Activated T-cell treated with anti-CD3 and anti-CD28 coated beads, Interleukin-2, amount 50 U/mL, for 4 hours (primary cell): Measurements from ENCODE around the gene RNF135. TPM values are rescaled to one million over a fixed set of nuclear protein-coding genes. Genes with fewer than 3 reads are reported as not detected.
"Not testable (repeated sequence)": the region's sequence is repeated elsewhere in the genome, so short reads cannot be mapped to it uniquely, and the experiment has no call there.

Source experiments
- ATAC-seq, 2 donors: fragments of 200-7000 bp; cut with Tn5 transposase; one replicate each; pipeline ENCODE4 v1.10.0; 2021
- DNase-seq: peaks from one replicate; pipeline ENCODE4 v3.0.0-alpha.2; 2020
- H3K27me3 Mint-ChIP-seq: one replicate; pipeline ENCODE4 v1.8.0; 2021; ENCODE audit warnings: low read depth, mixed read lengths
- H3K36me3 Mint-ChIP-seq: one replicate; pipeline ENCODE4 v1.8.0; 2022; ENCODE audit warnings: mixed read lengths; ENCODE audit not compliant: insufficient read depth
- H3K4me1 Mint-ChIP-seq: one replicate; pipeline ENCODE4 v1.8.0; 2021; ENCODE audit warnings: low read depth, mixed read lengths
- H3K4me3 Mint-ChIP-seq: one replicate; pipeline ENCODE4 v1.8.0; 2021; ENCODE audit warnings: mild to moderate bottlenecking, moderate library complexity, mixed read lengths
- H3K9me3 Mint-ChIP-seq: one replicate; pipeline ENCODE4 v1.8.0; 2021; ENCODE audit warnings: mixed read lengths
- total RNA-seq, 3 donors: library from RNA; stranded (reverse); gene quantifications; one replicate each; pipeline ENCODE4 v1.2.1, GENCODE V29; 2021

Gene RNF135
- 1 to 10 TPM; 4.2 to 4.8 (median 4.7) TPM for total RNA-seq

GRCh38 chr17:30970831-30971567, at the start of gene RNF135:
RNF135 (plus strand) TSS chr17:30971039; CDS start chr17:30971074, 35 bp downstream.
- Mint-ChIP-seq H3K4me1 (peaks cover 32% of the 10 kb centered on the region), H3K4me3 (peak within 1 kb of the TSS; percentile 95), H3K9me3 (no peaks in the 10 kb centered on the region), H3K27me3 (peaks cover 2% of the 10 kb centered on the region), H3K36me3 (peaks cover 3% of the 10 kb centered on the region)
- DNase-seq = peak; percentile 42
- peak; percentile 89 for ATAC-seq

- peaks cover 13% of the 10 kb centered on the region for H3K4me1 Mint-ChIP-seq
- H3K36me3 Mint-ChIP-seq = no peaks in the 10 kb centered on the region
- H3K9me3 Mint-ChIP-seq = no peaks in the 10 kb centered on the region
- peaks cover 45% of the 10 kb centered on the region for H3K27me3 Mint-ChIP-seq
- DNase-seq (no peak), ATAC-seq (peak; percentile 41 to 45)
- H3K4me3 Mint-ChIP-seq = peak within 1 kb of the TSS; percentile 70
These were observed 49.2 kb upstream of the RNF135 start, which contains the start of gene ADAP2 for GRCh38 chr17:30921544-30922196. ADAP2 (plus strand) TSS chr17:30921945; CDS start chr17:30922015, 70 bp downstream.

- peak overlapping the region; percentile 70 for H3K4me3 Mint-ChIP-seq
- H3K4me1 Mint-ChIP-seq = peaks cover 13% of the 10 kb centered on the region
- no peaks in the 10 kb centered on the region for H3K9me3 Mint-ChIP-seq
- peak; percentile 30 to 54 for ATAC-seq
- peaks cover 50% of the 10 kb centered on the region for H3K27me3 Mint-ChIP-seq
- DNase-seq = no peak
- no peaks in the 10 kb centered on the region for H3K36me3 Mint-ChIP-seq
These were observed 48.4 kb upstream of the RNF135 start for GRCh38 chr17:30922235-30923030.

GRCh38 chr17:30924341-30924740, 46.5 kb upstream of the RNF135 start:
- Mint-ChIP-seq H3K9me3 (no peaks in the 10 kb centered on the region), H3K36me3 (no peaks in the 10 kb centered on the region), H3K27me3 (peaks cover 48% of the 10 kb centered on the region), H3K4me1 (peaks cover 13% of the 10 kb centered on the region), H3K4me3 (no peak overlapping the region)
- ATAC-seq = no peak
- no peak for DNase-seq

- ATAC-seq (no peak), DNase-seq (no peak)
- H3K36me3 Mint-ChIP-seq = no peaks in the 10 kb centered on the region
- H3K4me1 Mint-ChIP-seq = peaks cover 8% of the 10 kb centered on the region
- H3K4me3 Mint-ChIP-seq = no peak overlapping the region
- H3K27me3 Mint-ChIP-seq = peaks cover 33% of the 10 kb centered on the region
- H3K9me3 Mint-ChIP-seq = no peaks in the 10 kb centered on the region
These were observed 44.3 kb upstream of the RNF135 start for GRCh38 chr17:30926516-30926915.

- H3K4me3 Mint-ChIP-seq = no peak overlapping the region
- no peaks in the 10 kb centered on the region for H3K36me3 Mint-ChIP-seq
- no peaks in the 10 kb centered on the region for H3K9me3 Mint-ChIP-seq
- H3K4me1 Mint-ChIP-seq = peaks cover 2% of the 10 kb centered on the region
- no peak for ATAC-seq
- DNase-seq = no peak
- peaks cover 28% of the 10 kb centered on the region for H3K27me3 Mint-ChIP-seq
These were observed 43.1 kb upstream of the RNF135 start for GRCh38 chr17:30927756-30928155.

- no peaks in the 10 kb centered on the region for H3K9me3 Mint-ChIP-seq
- no peaks in the 10 kb centered on the region for H3K4me1 Mint-ChIP-seq
- ATAC-seq (no peak), DNase-seq (no peak)
- H3K4me3 Mint-ChIP-seq = no peak overlapping the region
- H3K27me3 Mint-ChIP-seq = peaks cover 26% of the 10 kb centered on the region
- no peaks in the 10 kb centered on the region for H3K36me3 Mint-ChIP-seq
These were observed 42.3 kb upstream of the RNF135 start for GRCh38 chr17:30928584-30928983.

- no peak for ATAC-seq
- Mint-ChIP-seq H3K4me3 (no peak overlapping the region), H3K27me3 (peaks cover 25% of the 10 kb centered on the region), H3K4me1 (no peaks in the 10 kb centered on the region), H3K9me3 (no peaks in the 10 kb centered on the region), H3K36me3 (no peaks in the 10 kb centered on the region)
- DNase-seq = no peak
These were observed 41.7 kb upstream of the RNF135 start for GRCh38 chr17:30929081-30929633.

GRCh38 chr17:30929861-30930260, 41.0 kb upstream of the RNF135 start:
- H3K4me3 Mint-ChIP-seq, H3K4me1 Mint-ChIP-seq, H3K36me3 Mint-ChIP-seq, DNase-seq, ATAC-seq, H3K9me3 Mint-ChIP-seq: not testable (repeated sequence)
- peaks cover 20% of the 10 kb centered on the region for H3K27me3 Mint-ChIP-seq

GRCh38 chr17:30930495-30930894, 40.3 kb upstream of the RNF135 start:
- Mint-ChIP-seq H3K27me3 (peaks cover 18% of the 10 kb centered on the region), H3K36me3 (no peaks in the 10 kb centered on the region), H3K4me3 (no peak overlapping the region), H3K9me3 (no peaks in the 10 kb centered on the region), H3K4me1 (no peaks in the 10 kb centered on the region)
- ATAC-seq (no peak), DNase-seq (no peak)

GRCh38 chr17:30931582-30931981, 39.3 kb upstream of the RNF135 start:
- H3K4me3 Mint-ChIP-seq, H3K4me1 Mint-ChIP-seq, DNase-seq, H3K9me3 Mint-ChIP-seq, ATAC-seq, H3K27me3 Mint-ChIP-seq, H3K36me3 Mint-ChIP-seq: not testable (repeated sequence)

- H3K4me3 Mint-ChIP-seq = no peak overlapping the region
- no peak for ATAC-seq
- H3K27me3 Mint-ChIP-seq = no peaks in the 10 kb centered on the region
- no peaks in the 10 kb centered on the region for H3K9me3 Mint-ChIP-seq
- peaks cover under 1% of the 10 kb centered on the region for H3K4me1 Mint-ChIP-seq
- no peaks in the 10 kb centered on the region for H3K36me3 Mint-ChIP-seq
- DNase-seq = no peak
These were observed 36.9 kb upstream of the RNF135 start for GRCh38 chr17:30933966-30934365.

GRCh38 chr17:30939051-30939689, 31.7 kb upstream of the RNF135 start:
- Mint-ChIP-seq H3K9me3 (no peaks in the 10 kb centered on the region), H3K27me3 (no peaks in the 10 kb centered on the region), H3K4me3 (peak overlapping the region; percentile 8), H3K36me3 (no peaks in the 10 kb centered on the region), H3K4me1 (peaks cover 3% of the 10 kb centered on the region)
- DNase-seq (no peak), ATAC-seq (no peak)
